OCI-LY1 (cell line): ENCODE data around the gene RNPS1.

Source experiments
- EZH2 ChIP-seq: fragments of 200-600 bp; sonication (generic), shearing (Covaris generic); IDR thresholded peaks from 2 replicates; pipeline ENCODE4 v1.8.0; 2017; ENCODE audit warnings: borderline replicate concordance, mixed run types, mild to moderate bottlenecking, antibody characterized with exemption, low read length, moderate library complexity, mixed read lengths
- TF ChIP-seq, protein P1 (sequence below): fragments of 200-600 bp; sonication (generic), shearing (Covaris generic); IDR thresholded peaks from 2 replicates; pipeline ENCODE4 v1.5.1; 2017; ENCODE audit warnings: mild to moderate bottlenecking, antibody characterized with exemption, low read length, moderate library complexity, mixed read lengths

DNA sequence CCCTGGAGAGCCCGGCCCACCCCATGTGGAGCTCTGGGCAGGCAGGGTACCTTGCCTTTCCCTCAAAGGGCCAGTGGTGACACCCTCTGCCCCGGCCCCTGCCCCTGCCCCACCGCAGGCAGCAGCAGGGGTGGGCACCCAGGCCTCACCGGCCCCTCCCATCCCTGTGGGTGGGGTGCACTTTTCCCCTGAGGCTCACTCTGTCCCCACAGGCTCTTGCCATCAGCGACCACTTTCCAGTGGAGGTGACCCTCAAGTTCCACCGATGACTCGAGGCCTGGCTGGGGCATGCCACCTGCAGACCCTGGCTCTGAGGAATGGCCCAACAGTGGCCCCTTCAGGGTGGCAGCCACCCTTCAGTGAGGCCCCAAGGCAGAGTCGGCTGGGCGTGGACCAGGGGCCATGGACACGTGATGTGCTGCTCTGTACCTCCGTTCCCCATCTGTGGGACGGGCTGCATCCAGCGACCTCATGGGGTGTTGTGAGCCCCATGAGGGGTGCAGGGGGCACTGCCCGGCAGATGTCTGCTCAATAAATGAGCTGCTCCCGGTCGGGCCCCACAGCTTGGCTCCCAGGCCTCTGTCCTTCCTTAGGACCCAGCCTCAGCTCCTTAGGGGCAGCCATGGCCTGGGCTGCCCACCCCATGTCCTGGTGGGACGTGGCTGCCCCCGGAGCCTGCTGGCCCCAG, 29.6 kb downstream of the RNPS1 start:
- TF ChIP-seq, protein P1, sequence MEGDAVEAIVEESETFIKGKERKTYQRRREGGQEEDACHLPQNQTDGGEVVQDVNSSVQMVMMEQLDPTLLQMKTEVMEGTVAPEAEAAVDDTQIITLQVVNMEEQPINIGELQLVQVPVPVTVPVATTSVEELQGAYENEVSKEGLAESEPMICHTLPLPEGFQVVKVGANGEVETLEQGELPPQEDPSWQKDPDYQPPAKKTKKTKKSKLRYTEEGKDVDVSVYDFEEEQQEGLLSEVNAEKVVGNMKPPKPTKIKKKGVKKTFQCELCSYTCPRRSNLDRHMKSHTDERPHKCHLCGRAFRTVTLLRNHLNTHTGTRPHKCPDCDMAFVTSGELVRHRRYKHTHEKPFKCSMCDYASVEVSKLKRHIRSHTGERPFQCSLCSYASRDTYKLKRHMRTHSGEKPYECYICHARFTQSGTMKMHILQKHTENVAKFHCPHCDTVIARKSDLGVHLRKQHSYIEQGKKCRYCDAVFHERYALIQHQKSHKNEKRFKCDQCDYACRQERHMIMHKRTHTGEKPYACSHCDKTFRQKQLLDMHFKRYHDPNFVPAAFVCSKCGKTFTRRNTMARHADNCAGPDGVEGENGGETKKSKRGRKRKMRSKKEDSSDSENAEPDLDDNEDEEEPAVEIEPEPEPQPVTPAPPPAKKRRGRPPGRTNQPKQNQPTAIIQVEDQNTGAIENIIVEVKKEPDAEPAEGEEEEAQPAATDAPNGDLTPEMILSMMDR: no peak
- TF ChIP-seq EZH2: no peak
